Cardiac septum (tissue), 1 donor: ENCODE data around the gene GABRP. TPM values are rescaled to one million over a fixed set of nuclear protein-coding genes. Genes with fewer than 3 reads are reported as not detected.
A peak's percentile ranks its signal among the peaks of the same experiment; 100 is the strongest.
"Not testable (repeated sequence)": the region's sequence is repeated elsewhere in the genome, so short reads cannot be mapped to it uniquely, and the experiment has no call there.

ENCODE experiments used
- DNase-seq: peaks from one replicate; pipeline ENCODE4 v3.0.0-alpha.2; 2020; ENCODE audit warnings: low spot score
- intact Hi-C: fragments of 100-400 bp; cut with DNase I; formaldehyde crosslinking; loops from one replicate; pipeline ENCODE4 v1.14.0; 2022
- total RNA-seq: library from RNA; stranded (reverse); fragmentation: NEBNext Ultra II Directional; extraction: Animal tissue kit (Norgen Biotek cat#: 25700); gene quantifications from one replicate; pipeline ENCODE4 v1.2.1, GENCODE V29; 2021
- donor health status: DM: no; HTN: no; CAD: no.

The GABRP gene
- total RNA-seq, 1 donor from 2014 or later, result 0.30 TPM

- intact Hi-C loops, result no loop called here
- DNase-seq, result no peak
Measured at GRCh38 chr5:170753311-170753710, 30.2 kb upstream of the GABRP start.

GRCh38 chr5:170754508-170754907 lies 29.0 kb upstream of the GABRP start:
- DNase-seq, intact Hi-C loops: not testable (repeated sequence)

- intact Hi-C loops, result no loop called here
Measured at GRCh38 chr5:170755679-170756456, 27.7 kb upstream of the GABRP start.

DNA sequence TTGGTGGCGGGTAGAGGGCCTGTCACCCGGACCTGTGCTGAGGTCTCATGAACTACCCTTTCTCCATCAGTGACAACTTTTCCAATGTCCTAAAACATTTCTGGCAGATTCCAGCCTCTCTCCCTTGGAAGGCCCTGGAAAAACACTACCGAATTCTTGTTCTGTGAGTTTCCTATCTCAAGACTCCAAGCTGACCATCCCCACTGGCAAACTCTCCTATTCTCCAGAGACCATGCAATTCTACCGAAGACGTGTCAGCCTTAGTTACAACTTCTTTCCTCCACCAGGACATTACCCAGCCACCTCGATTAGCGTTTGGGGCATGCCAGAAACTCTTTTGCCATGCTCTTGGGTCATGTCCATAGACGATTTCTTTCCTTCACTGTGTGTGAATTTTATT lies 26.8 kb upstream of the GABRP start:
- no peak for DNase-seq
- intact Hi-C loops, result no loop called here

More at GRCh38 chr5:170755679-170756456, 27.7 kb upstream of the GABRP start:
- DNase-seq, result no peak

DNA sequence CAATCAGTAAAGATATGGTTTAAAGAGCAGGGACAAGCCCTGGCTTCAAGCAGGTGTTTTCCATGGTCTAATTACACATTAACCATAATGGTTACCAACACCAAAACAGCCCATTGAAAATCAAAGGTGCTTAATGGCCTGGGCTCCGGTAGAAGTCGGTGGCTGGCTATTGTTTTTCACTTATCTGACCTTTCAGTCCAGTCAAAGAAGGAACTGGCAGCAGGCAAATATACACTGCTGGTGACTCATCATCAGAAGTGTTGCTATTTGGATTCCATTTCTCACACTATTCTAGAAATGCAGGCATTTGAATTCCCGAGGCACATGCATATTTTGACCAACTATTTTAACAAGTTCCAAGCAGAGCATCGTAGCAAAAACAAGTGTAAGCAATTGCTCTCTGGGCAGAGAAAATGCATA lies 26.3 kb upstream of the GABRP start:
- intact Hi-C loops, result no loop called here
- no peak for DNase-seq

DNA sequence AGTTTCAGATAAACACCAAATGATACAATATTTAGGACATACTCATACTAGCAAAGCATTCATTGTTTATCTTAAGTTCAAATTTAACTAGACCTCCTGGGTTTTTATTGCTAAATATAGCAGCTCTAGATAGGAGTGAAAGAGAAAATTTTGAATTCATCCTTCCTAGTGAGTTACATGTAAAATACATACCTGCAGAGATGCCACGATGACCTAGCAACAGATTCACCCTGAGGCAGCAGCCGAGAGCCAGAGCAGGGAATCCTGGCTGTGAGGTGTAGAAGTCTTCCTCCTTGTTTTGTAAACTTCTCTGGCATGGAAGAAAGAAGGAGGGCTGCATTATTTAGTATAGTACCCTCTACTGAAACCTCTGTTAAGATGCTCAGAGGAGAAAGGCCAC lies 25.9 kb upstream of the GABRP start:
- DNase-seq, result no peak
- intact Hi-C loops, result no loop called here

GRCh38 chr5:170758481-170758880 lies 25.0 kb upstream of the GABRP start:
- intact Hi-C loops, result no loop called here

DNA sequence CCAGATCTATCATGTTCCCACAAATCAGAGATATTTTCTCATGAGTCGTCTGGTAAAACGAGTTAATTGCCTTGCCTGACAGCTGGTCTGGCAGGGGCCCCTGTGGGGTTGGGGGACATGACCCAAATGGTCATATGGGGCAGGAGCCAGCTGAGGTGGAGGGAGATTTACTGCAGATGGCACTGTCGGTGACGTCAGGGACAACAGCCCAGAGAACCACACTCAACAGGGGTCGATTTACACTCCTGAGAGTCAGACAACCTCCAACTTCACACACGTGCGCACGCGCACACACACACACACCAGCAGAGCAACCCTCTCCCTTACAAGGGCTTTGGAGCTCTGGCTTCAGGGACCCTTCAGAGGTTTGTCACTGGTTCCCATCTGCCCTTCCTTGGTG lies 23.4 kb upstream of the GABRP start:
- intact Hi-C loops, result no loop called here
- no peak for DNase-seq

More at GRCh38 chr5:170758481-170758880, 25.0 kb upstream of the GABRP start:
- DNase-seq, result no peak

DNA sequence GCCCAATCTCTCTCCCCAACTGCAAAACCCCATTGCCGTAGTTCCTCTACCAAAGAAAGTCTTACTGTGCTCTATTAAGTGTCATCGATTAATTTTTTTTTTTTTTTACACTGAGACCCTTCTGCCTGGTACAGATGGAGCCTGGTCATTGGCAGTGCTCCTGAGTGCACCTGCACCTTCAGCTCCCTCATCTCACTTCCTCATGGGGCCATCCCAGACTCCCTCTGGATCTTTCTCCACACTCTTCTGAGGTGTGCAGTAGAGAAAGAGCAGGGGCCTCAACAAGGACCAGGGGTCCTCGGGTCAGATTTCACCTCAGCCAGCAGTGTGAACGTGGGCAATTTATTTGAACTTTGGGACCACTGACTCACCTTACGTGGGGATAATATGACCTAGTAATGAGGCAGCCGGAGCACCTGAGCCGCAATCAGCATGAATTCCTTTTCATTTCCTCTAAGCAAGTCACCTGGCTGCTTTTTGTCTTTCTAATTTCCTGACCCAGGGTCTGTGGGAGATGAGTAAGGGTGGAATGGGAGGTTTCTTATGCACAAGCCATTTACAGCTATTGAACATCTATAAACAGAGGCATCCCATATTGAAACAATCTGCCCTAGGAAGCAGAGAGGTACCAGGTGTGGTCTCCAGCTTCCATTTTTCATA lies 22.3 kb upstream of the GABRP start:
- intact Hi-C loops, result no loop called here
- DNase-seq, result no peak

- intact Hi-C loops, result no loop called here
- DNase-seq, result no peak
Measured at GRCh38 chr5:170761708-170762066, 21.8 kb upstream of the GABRP start.

DNA sequence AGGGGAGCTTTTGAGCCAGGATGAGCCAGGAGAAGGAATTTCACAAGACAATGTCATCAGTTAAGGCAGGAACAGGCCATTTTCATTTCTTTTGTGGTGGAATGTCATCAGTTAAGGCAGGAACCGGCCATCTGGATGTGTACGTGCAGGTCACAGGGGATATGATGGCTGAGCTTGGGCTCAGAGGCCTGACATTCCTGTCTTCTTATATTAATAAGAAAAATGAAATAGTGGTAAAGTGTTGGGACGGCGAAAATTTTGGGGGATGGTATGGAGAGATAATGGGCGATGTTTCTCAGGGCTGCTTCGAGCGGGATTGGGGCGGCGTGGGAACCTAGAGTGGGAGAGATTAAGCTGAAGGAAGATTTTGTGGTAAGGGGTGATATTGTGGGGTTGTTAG lies 21.2 kb upstream of the GABRP start:
- intact Hi-C loops, DNase-seq: not testable (repeated sequence)

GRCh38 chr5:170765868-170766267 lies 17.7 kb upstream of the GABRP start:
- intact Hi-C loops, DNase-seq: not testable (repeated sequence)

GRCh38 chr5:170769246-170769645 lies 14.3 kb upstream of the GABRP start:
- no peak for DNase-seq
- intact Hi-C loops, result no loop called here

DNA sequence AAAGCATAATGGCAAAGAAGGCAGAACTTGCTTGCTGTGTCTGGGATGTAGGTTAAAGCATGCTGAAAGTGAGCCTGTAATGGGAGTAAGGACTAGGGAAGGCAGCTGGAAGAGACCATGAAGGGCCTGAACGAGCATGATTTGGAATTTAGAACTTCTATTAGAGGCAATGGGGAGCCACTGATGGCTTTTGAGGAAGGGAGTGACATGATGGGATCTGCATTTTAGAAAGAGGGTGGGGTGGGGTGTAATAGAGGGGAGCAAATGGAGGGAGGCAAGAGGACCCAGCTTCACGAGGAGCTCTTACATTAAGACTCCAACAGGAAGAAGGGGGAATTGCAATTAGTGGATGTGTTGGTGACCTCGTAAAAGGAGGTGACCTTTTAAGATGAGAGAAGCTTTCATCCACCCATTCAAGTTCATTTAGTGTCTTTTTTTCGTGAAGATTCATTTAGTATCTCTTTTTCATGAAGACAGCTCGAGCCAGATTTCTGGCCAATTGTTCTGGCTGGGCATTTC lies 13.6 kb upstream of the GABRP start:
- DNase-seq, result no peak
- intact Hi-C loops, result no loop called here

DNA sequence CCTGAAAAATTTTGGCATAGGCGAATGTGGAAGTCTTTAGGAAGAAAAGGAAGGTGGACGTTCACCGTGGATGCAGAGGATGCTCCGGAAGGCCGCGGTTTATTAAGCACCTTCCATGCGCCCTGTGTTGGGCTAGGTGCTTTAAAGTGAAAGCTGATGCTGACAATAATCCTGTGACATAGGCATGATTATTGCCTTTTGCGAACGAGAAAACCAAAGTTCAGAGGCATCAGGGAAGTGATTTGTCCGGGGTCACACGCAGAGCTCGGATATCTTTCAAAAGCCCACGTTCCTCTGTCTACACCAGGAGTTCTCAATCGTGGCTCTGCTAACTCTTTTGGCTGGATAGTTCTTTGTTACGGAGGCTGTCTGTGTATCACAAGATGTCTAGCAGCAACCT lies 12.0 kb upstream of the GABRP start:
- intact Hi-C loops, result no loop called here
- DNase-seq, result no peak

DNA sequence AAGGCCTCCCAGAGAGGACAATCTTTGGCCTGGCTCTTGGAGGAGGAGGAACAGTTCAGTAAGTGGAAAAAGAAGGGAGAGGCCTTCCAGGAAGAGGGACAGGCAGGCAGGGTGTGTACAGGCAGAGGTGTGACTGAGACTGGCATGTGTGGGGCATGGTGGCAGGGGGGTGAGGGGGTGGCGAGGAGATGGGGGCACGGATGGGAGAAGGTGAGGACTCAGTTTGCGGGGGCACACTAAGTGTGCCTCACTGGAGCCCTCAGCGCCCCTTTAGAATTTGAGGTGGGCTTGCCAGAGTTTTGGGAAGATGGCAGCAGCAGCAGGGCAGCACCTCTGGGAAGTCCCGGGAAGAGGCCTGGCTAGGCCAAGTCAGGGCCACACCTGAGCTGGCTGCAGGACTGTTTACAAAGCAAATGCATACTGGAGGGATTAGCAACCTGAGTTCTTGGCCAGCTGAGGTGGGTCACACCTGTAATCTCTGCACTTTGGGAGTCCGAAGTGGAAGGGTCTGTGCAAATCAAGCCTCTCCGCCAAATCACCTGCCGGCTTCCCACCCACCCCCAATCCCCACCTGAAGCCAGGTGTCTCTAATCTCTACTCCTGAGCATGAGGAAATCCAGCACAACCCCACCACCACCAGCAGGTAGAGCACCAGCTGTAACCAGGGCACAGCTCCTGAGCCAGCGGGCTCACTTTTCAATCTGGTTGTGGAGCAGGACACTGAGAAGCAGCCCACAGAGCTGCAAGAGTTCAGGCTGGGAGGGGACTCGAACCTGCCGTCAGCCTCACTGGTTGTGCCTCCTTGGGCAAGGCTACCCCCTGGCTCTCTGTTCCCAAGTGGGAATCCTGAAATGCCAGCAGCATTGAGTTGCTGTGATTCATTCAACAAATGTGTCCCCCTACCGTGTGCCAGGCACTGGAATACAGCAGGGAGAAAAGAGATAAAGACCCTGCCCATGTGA lies 10.2 kb upstream of the GABRP start:
- peak; percentile 29 for DNase-seq
- intact Hi-C loops, result no loop called here

- intact Hi-C loops, result no loop called here
- peak; percentile 29 for DNase-seq
Measured at GRCh38 chr5:170774831-170775230, 8.7 kb upstream of the GABRP start.

GRCh38 chr5:170781946-170782345 lies 1.6 kb upstream of the GABRP start:
- intact Hi-C loops, result no loop called here

DNA sequence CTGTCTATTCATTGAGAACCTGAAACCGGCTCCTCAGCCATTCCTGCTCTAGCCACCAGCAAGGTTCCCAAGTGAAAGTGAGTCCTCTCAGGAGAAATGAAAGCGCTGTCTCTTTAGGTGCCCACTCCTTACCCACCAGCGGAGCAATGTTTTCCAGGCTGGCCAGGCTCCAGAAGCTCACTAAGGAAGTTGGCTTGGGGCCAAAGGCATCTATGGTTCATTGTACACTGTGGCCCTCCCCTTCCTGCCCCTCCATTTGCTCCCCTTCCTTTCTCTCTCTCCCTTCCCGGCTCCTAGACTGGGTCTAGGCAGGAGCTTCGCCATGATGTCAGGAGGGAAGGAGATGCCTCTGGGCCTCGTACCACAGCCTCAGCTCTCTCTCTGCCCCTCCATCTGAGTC lies 1.1 kb upstream of the GABRP start:
- DNase-seq, result peak; percentile 63

More at GRCh38 chr5:170781946-170782345, 1.6 kb upstream of the GABRP start:
- no peak for DNase-seq

DNA sequence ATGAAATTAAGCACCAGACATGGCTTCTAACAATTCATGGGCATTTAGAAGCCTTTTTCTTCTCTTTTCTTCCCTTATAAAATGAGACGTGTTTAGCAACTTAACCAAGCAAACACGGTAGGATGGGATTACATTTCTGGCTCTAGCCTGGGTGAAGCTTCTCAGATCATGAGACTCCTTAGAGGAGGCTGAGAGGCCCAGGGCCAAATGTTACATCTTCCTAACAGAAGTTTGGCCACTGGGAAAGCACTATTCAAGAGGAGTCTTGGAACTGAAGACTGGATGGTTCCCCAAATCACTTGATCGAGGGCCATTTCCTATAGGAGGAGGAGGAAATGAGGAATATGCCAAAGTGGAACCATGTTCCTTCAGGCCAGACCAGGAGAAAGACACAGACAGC lies 1.9 kb downstream of the GABRP start:
- intact Hi-C loops, result no loop called here
- peak; percentile 7 for DNase-seq

More for the DNA sequence above, 1.1 kb upstream of the GABRP start:
- intact Hi-C loops, result no loop called here
